Liver (tissue), 9 donors: ENCODE results near the gene ACOT2. TPM values are rescaled to one million over a fixed set of nuclear protein-coding genes. Genes with fewer than 3 reads are reported as not detected.

ENCODE experiments used
- DNase-seq: peaks from one replicate; pipeline ENCODE4 v3.0.0-alpha.2; 2017; ENCODE audit warnings: low spot score
- H3K27ac ChIP-seq, 2 donors: one replicate each; pipeline ENCODE4 v1.7.0; 2013; ENCODE audit warnings: inconsistent platforms in 2 of 2, low read length in 2 of 2, control low read depth in 1 of 2, low read depth in 1 of 2, mild to moderate bottlenecking in 1 of 2
- H3K27me3 ChIP-seq, 4 donors: one replicate each; pipeline versions ENCODE4 v1.6.1 to v1.7.0; 2013; ENCODE audit warnings: low read length in 3 of 4, inconsistent platforms in 1 of 4, mild to moderate bottlenecking in 1 of 4, moderate library complexity in 1 of 4; ENCODE audit not compliant: control insufficient read depth in 4 of 4, insufficient read depth in 4 of 4
- H3K36me3 ChIP-seq, 4 donors: one replicate each; pipeline versions ENCODE4 v1.6.1 to v1.7.0; 2013; ENCODE audit warnings: low read length in 3 of 4, mild to moderate bottlenecking in 3 of 4, low read depth in 1 of 4, moderate library complexity in 1 of 4; ENCODE audit not compliant: control insufficient read depth in 4 of 4, insufficient read depth in 3 of 4
- H3K4me1 ChIP-seq, 4 donors: one replicate each; pipeline versions ENCODE4 v1.6.1 to v1.7.0; 2013; ENCODE audit warnings: low read length in 3 of 4, mild to moderate bottlenecking in 3 of 4, moderate library complexity in 1 of 4; ENCODE audit not compliant: control insufficient read depth in 4 of 4, insufficient read depth in 4 of 4
- H3K4me3 ChIP-seq, 3 donors: one replicate each; pipeline versions ENCODE4 v1.6.1 to v1.7.0; 2013; ENCODE audit warnings: low read length in 3 of 3, control low read depth in 1 of 3, low read depth in 1 of 3, mild to moderate bottlenecking in 1 of 3
- H3K9ac ChIP-seq, 2 donors: one replicate each; pipeline ENCODE4 v1.7.0; 2013; ENCODE audit warnings: low read length in 2 of 2, mild to moderate bottlenecking in 2 of 2, moderate library complexity in 2 of 2, control low read depth in 1 of 2, low read depth in 1 of 2
- H3K9me3 ChIP-seq, 4 donors: one replicate each; pipeline versions ENCODE4 v1.6.1 to v1.7.0; 2013; ENCODE audit warnings: low read length in 3 of 4; ENCODE audit not compliant: control insufficient read depth in 4 of 4
- ATF3 ChIP-seq: IDR thresholded peaks from 2 replicates; pipeline ENCODE4 v1.6.1; 2016; ENCODE audit warnings: antibody characterized with exemption
- CTCF ChIP-seq: fragments of 150-350 bp; IDR thresholded peaks from 2 replicates; pipeline ENCODE4 v1.5.1; 2017; ENCODE audit warnings: improper control_type of control experiment, low read depth, low read length; ENCODE audit not compliant: missing input control
- EGR1 ChIP-seq, 2 donors: IDR thresholded peaks; 2 replicates each; pipeline ENCODE4 v1.6.1; 2016 to 2018; ENCODE audit warnings: antibody characterized with exemption in 2 of 2, low read depth in 2 of 2
- FOXA1 ChIP-seq: IDR thresholded peaks from 2 replicates; pipeline ENCODE4 v1.6.1; 2016; ENCODE audit warnings: antibody characterized with exemption
- FOXA2 ChIP-seq: IDR thresholded peaks from 2 replicates; pipeline ENCODE4 v1.6.1; 2016; ENCODE audit warnings: antibody characterized with exemption
- HNF4A ChIP-seq, 2 donors: conservative IDR thresholded peaks; 2 replicates each; pipeline ENCODE4 v1.6.1; 2016; ENCODE audit warnings: antibody characterized with exemption in 2 of 2, mild to moderate bottlenecking in 2 of 2
- HNF4G ChIP-seq: IDR thresholded peaks from 2 replicates; pipeline ENCODE4 v1.6.1; 2016; ENCODE audit warnings: antibody characterized with exemption
- MAX ChIP-seq: IDR thresholded peaks from 2 replicates; pipeline ENCODE4 v1.6.1; 2016; ENCODE audit warnings: antibody characterized with exemption
- RAD21 ChIP-seq, 2 donors: IDR thresholded peaks; 2 replicates each; pipeline ENCODE4 v1.6.1; 2016; ENCODE audit warnings: antibody characterized with exemption in 2 of 2, mild to moderate bottlenecking in 2 of 2
- REST ChIP-seq: IDR thresholded peaks from 2 replicates; pipeline ENCODE4 v1.6.1; 2016; ENCODE audit warnings: antibody characterized with exemption, mild to moderate bottlenecking
- RXRA ChIP-seq, 2 donors: IDR thresholded peaks; 2 replicates each; pipeline ENCODE4 v1.6.1; 2017 to 2018; ENCODE audit warnings: antibody characterized with exemption in 2 of 2, mild to moderate bottlenecking in 1 of 2
- SP1 ChIP-seq: IDR thresholded peaks from 2 replicates; pipeline ENCODE4 v1.6.1; 2018; ENCODE audit warnings: antibody characterized with exemption, mild to moderate bottlenecking
- TAF1 ChIP-seq: conservative IDR thresholded peaks from 2 replicates; pipeline ENCODE4 v1.6.1; 2016; ENCODE audit warnings: antibody characterized with exemption, mild to moderate bottlenecking
- YY1 ChIP-seq: IDR thresholded peaks from 2 replicates; pipeline ENCODE4 v1.6.1; 2016; ENCODE audit warnings: antibody characterized with exemption, mild to moderate bottlenecking
- ZBTB33 ChIP-seq: IDR thresholded peaks from 2 replicates; pipeline ENCODE4 v1.6.1; 2016; ENCODE audit warnings: antibody characterized with exemption
- WGBS: extraction: QIAGEN DNeasy Blood & Tissue Kit; methylation state at CpG from one replicate; pipeline ENCODE4 v1.1.7; 2013; 5-methylcytosine and 5-hydroxymethylcytosine counted together
- polyA plus RNA-seq, 2 donors: library from polyadenylated mRNA; stranded (reverse) in 1 of 2; unstranded in 1 of 2; fragments of 200-250 nt in 1 of 2; fragments of >200 nt in 1 of 2; fragmentation: Nextera tagmentation in 1 of 2; extraction: Ambion mirVana in 1 of 2; gene quantifications; one replicate each; pipeline versions ENCODE4 v1.2.1 to v1.2.3, GENCODE V29; 2013 to 2015
- total RNA-seq, 2 donors: library from RNA; depleted of rRNA; stranded (reverse); fragments of >200 nt; gene quantifications; one replicate each; pipeline ENCODE4 v1.2.3, GENCODE V29; 2014
- donor health status: healthy.
- donor health status: healthy.
- donor health status: healthy.
- donor health status: healthy.
- donor health status: healthy.

The ACOT2 gene
- total and polyA plus RNA-seq, 4 donors: 51.2 to 189 (median 151) TPM

- TF ChIP-seq CTCF (no peak), YY1 (peak; percentile 70)
Observed at GRCh38 chr14:73612339-73613045, 43.5 kb downstream of the ACOT2 start, which contains the start of gene ACOT6 (continued).

GRCh38 chr14:73613046-73613383, 44.0 kb downstream of the ACOT2 start:
- Histone ChIP-seq H3K36me3 (peaks cover 0 to 2% (median 0%) of the 10 kb centered on the region in 4 donors), H3K4me3 (peak overlapping the region; percentile 65 to 85 (median 76)), H3K9ac (peak overlapping the region; percentile 8 to 90), H3K27ac (peak overlapping the region; percentile 91 to 96), H3K4me1 (peaks cover 0 to 18% (median 10%) of the 10 kb centered on the region in 4 donors), H3K9me3 (no peaks in the 10 kb centered on the region), H3K27me3 (no peaks in the 10 kb centered on the region)
- WGBS: 3% methylated on average over 13 of the region's 13 CpGs
- TF ChIP-seq EGR1 (IDR thresholded peaks at IDR 0.05; ENCODE audit: low read depth in 2 of 2) (no peak), REST (no peak), SP1 (no peak), YY1 (no peak), RAD21 (IDR thresholded peaks at IDR 0.05) (no peak), ATF3 (no peak), FOXA2 (no peak), CTCF (no peak), MAX (no peak), HNF4G (no peak), HNF4A (conservative IDR thresholded peaks at IDR 0.05) (no peak), TAF1 (no peak), FOXA1 (no peak), ZBTB33 (no peak), RXRA (IDR thresholded peaks at IDR 0.05) (no peak)
- DNase-seq: no peak
